ENCODE results near the gene PSMA5.
"Not testable (repeated sequence)": the region's sequence is repeated elsewhere in the genome, so short reads cannot be mapped to it uniquely, and the experiment has no call there.

PSMA5 gene

GRCh38 chr1:109392788-109393616 lies 33.2 kb downstream of the PSMA5 start:
- no peak for DNase-seq (ENCODE audit: low read depth in 2 of 2)

GRCh38 chr1:109392037-109392787 lies 34.0 kb downstream of the PSMA5 start:
- DNase-seq (ENCODE audit: low read depth in 2 of 2): no peak

- no peak for DNase-seq (ENCODE audit: low read depth in 2 of 2)
Observed at GRCh38 chr1:109391626-109392025, 34.6 kb downstream of the PSMA5 start.

GRCh38 chr1:109391157-109391556 lies 35.1 kb downstream of the PSMA5 start:
- no peak for DNase-seq (ENCODE audit: low read depth in 2 of 2)

DNA sequence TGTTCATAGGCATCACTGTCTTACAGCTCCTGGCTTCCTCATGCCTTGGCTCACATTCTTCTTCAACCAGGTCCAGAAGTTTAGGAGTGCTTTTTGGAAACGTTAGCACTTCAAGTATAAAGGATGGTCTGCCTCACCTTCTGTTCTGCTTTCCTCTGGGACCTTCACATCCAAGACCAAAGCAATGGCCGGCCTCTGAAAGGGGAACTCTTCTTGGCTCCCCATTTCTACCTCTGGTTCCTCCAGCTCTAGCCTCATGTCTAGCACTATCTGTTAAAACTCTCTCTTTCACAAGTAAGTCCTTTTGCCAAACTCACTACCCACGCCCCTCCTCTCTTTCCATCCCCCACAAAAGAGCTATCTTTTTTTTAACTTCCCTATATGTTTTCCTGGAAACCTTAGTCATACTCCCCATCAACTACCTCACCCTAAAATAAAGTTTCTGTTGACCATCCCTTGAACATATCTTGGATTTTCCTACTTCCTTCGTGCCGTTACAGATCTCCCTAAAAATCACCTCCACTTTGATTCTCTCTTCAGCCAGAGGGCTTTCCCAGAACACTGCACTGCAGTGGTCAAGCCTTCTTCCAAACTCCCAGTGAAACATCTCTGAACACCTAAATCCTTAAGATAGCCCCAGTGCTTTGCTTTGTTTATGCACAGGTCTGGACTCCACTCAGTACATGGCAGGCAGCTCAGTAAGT lies 36.5 kb downstream of the PSMA5 start:
- no peak for DNase-seq (ENCODE audit: low read depth in 2 of 2)

GRCh38 chr1:109388884-109389637 lies 37.2 kb downstream of the PSMA5 start:
- DNase-seq (ENCODE audit: low read depth in 2 of 2): no peak

DNA sequence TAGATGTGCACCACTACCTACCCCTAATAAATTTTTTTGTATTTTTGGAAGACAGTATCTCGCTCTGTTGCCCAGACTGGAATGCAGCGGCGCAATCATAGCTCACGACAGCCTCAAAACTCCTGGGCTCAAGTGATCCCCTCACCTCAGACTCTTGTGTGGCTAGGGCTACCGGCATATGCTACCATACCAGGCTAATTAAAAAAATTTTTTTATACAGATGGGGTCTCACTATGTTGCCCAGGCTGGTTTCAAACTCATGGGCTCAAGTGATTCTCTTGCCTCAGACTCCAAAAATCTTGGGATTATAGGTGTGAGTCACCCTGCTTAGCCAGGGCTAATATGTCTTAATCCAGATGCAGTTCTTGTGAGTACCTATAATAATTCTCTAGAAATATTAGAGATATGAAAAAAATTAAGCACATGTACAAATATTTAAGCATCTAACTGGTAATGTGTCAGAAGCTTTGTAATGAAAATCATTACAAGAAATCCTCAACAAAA lies 38.0 kb downstream of the PSMA5 start:
- DNase-seq (ENCODE audit: low read depth in 2 of 2): no peak

- no peak for DNase-seq (ENCODE audit: low read depth in 2 of 2)
Observed at GRCh38 chr1:109386054-109386717, 40.1 kb downstream of the PSMA5 start.

- DNase-seq (ENCODE audit: low read depth in 2 of 2): no peak
Observed at GRCh38 chr1:109385417-109385816, 40.8 kb downstream of the PSMA5 start.

DNA sequence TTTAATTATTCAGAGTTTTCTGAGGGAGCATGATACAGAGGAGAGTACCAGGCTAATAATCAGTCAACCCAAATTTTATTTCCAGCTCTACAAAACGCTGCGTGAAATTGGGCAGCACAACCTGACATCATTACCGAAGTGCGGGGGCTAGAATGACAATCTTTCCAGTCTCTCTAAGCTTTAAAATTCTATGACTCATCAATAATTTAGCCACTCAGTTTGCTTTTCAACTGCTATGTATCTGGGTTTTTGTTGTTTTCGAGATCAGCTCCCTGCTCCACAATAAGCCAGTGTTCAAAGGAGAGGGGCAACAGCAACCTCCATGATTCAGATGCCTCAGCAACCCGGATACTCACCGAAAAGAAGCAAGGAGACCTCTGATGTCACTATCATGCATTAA lies 42.4 kb downstream of the PSMA5 start:
- DNase-seq (ENCODE audit: low read depth in 2 of 2): no peak

DNA sequence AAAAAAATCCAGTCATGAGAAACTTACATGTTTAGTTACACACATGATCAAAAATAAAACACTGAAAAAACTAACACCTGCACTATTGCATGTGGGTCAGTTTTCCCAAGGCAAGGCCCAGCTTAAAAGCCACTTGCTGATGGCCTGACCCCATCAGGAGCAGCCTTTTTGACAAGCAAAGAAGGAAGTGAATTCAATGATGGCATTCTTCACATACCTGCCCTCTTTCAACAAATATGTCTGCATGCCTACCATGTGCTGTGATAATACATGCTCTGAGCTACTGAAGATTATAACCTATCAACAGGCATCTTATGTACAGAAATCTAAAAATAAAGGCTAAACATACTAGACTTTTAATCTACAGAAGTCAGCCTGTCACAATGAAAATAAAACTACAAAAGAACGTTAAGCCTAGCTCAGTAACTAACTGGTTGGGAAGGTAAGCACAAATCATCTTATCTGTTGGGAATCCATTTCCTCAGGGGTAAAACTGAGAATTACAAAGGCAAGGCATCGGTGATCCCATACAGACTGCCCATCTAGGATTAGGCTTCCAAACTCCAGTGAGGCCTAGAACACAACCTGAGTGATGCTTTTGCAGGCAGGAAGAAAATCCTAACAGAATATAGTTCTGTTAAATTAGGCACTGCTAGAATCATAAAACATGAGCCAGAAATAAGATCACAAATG lies 43.0 kb downstream of the PSMA5 start:
- DNase-seq (ENCODE audit: low read depth in 2 of 2): no peak

DNA sequence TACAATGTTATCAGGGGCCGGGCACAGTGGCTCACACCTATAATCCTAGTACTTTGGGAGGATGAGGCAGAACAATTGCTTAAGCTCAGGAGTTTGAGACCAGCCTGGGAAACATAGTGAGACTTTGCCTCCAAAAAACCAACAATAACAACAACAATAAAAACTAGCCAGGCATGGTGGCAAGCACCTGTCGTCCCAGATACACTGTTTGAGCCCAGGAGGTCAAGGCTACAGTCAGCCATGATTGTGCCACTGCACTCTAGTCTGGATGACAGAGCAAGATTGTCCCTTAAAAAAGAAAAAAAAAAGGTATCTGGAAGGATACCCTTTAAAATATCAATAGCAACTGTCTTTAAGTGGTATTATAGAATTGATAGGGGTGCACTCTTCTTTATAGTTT lies 44.7 kb downstream of the PSMA5 start:
- DNase-seq (ENCODE audit: low read depth in 2 of 2): no peak

GRCh38 chr1:109379907-109380306 lies 46.3 kb downstream of the PSMA5 start:
- no peak for DNase-seq (ENCODE audit: low read depth in 2 of 2)

DNA sequence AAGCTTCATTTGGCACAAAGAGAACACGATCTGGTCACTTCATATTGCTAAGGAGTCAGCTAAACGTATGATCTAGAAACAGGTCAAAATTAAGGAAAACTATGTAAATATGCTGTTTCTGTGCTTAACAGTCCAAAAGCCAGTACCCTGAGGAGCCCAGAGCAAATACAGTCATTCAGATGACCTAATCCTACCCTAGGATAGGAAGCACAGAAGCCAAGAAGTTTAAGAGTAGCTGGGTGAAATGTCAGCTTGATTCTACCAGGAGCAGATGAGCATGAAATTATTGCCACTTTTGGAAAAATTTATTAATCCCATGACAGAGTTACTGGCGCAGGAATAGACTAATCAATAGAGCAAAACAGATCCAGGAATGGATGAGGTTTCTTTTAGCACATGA lies 46.8 kb downstream of the PSMA5 start:
- DNase-seq (ENCODE audit: low read depth in 2 of 2): no peak

- no peak for DNase-seq (ENCODE audit: low read depth in 2 of 2)
Observed at GRCh38 chr1:109377698-109378097, 48.5 kb downstream of the PSMA5 start.

GRCh38 chr1:109373696-109374095 lies 52.6 kb downstream of the PSMA5 start:
- not testable (repeated sequence) for DNase-seq (ENCODE audit: low read depth in 2 of 2)

- no peak for DNase-seq (ENCODE audit: low read depth in 2 of 2)
Observed at GRCh38 chr1:109373126-109373525, 53.1 kb downstream of the PSMA5 start.

DNA sequence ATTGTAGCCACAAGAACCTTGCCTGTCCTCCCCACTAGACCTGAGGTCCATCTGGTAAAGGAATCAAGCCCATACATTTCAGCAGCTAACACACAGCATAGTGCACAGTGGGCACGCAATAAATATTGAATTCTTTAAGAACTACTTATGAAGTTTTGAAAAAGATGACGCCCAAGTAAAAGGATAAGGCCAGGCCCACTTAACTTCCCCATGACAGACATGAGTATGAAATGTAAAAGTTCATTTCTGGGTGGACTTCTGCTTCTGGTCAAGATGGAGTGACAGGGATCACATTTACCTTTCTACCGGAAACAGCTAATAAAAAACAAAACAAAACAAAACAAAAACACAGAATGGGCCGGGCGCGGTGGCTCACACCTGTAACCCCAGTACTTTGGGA lies 54.0 kb downstream of the PSMA5 start:
- DNase-seq (ENCODE audit: low read depth in 2 of 2): no peak

DNA sequence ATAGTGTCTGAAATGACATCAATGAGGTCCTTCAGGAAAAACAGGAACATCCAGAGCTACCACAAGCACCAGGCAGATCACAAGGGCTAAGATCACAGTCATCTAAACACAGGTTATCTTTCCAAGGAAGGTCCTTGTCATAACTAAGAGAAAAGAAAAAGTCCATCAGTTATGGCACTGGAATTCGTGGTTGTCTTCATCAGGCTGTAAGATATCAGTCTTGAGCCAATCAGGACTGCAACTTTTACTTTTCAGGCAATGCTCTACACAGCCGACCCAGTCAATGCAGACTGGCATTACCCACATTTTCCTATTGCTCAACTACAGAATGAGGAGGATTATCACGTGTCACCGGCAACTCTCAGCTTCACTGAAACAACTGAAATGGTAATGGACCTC lies 54.9 kb downstream of the PSMA5 start:
- no peak for DNase-seq (ENCODE audit: low read depth in 2 of 2)

DNA sequence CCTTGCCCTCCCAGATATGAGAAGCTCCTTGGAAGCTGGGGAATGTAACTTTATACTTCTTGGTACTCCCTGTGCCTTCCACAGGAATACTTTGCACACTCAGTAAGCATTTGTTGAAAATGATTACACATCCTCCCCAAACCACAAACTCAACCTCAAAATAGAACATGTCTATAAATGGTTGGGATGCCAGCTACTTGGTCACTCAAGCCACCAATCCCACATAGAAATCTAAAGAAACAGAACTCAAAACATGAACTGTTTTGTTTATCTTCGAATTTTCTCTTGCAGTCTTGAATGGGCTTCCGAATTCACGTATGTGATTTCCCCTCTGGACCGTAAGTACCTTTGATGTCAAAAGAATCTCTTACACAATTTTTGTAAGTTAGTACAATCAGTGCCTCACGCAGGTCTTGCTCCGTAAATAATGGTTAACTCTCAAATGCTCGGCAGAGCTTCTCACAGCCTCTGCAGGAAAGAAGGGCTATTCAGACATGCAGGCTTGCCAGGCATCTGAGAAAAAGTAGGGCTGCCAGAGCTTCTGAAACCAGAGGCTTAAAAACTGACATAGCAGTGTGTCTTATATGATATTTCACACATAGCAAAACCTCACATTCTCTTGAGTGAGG lies 55.4 kb downstream of the PSMA5 start:
- DNase-seq (ENCODE audit: low read depth in 2 of 2): no peak

Measured in stimulated activated CD4-positive, alpha-beta T cell treated with anti-CD3 and anti-CD28 coated beads, Interleukin-1b, Interleukin-23, amount 100 ng/mL, for 1 hour (primary cell).